ENCODE data around the gene GAK.
"Not testable (repeated sequence)": the region's sequence is repeated elsewhere in the genome, so short reads cannot be mapped to it uniquely, and the experiment has no call there.

Gene GAK

GRCh38 chr4:931960-932712, at the start of gene GAK, which contains the start of gene TMEM175:
TSS of gene GAK (minus strand) at chr4:932316. CDS start at chr4:932187, 129 bp downstream.
TSS of gene TMEM175 (plus strand) at chr4:932460. CDS start at chr4:947740, 15,280 bp downstream.
- peak; percentile 96 for DNase-seq

GRCh38 chr4:978957-979701, 47.0 kb upstream of the GAK start:
- no peak for DNase-seq

- not testable (repeated sequence) for DNase-seq
These were observed 43.9 kb upstream of the GAK start for GRCh38 chr4:976016-976415.

- DNase-seq: no peak
These were observed 42.6 kb upstream of the GAK start for GRCh38 chr4:974668-975067.

GRCh38 chr4:973431-974397, 41.6 kb upstream of the GAK start, which contains the start of gene DGKQ:
TSS of gene DGKQ (minus strand) at chr4:973569. CDS start at chr4:973482, 87 bp downstream.
- DNase-seq: peak; percentile 93

GRCh38 chr4:972651-973424, 40.7 kb upstream of the GAK start:
- DNase-seq: peak; percentile 67

- no peak for DNase-seq
These were observed 39.8 kb upstream of the GAK start for GRCh38 chr4:971666-972500.

- DNase-seq: peak; percentile 5
These were observed 38.9 kb upstream of the GAK start for GRCh38 chr4:970854-971520.

- peak; percentile 80 for DNase-seq
These were observed 38.1 kb upstream of the GAK start for GRCh38 chr4:970046-970745.

GRCh38 chr4:968621-969394, 36.7 kb upstream of the GAK start:
- no peak for DNase-seq

- no peak for DNase-seq
These were observed 36.1 kb upstream of the GAK start for GRCh38 chr4:968221-968620.

- no peak for DNase-seq
These were observed 35.3 kb upstream of the GAK start for GRCh38 chr4:967113-968104.

- DNase-seq: no peak
These were observed 34.4 kb upstream of the GAK start for GRCh38 chr4:966266-967112.

GRCh38 chr4:965766-966134, 33.6 kb upstream of the GAK start:
- DNase-seq: no peak

GRCh38 chr4:965048-965765, 33.1 kb upstream of the GAK start:
- DNase-seq: no peak
